ENCODE results near the gene MCTP1.

DNA sequence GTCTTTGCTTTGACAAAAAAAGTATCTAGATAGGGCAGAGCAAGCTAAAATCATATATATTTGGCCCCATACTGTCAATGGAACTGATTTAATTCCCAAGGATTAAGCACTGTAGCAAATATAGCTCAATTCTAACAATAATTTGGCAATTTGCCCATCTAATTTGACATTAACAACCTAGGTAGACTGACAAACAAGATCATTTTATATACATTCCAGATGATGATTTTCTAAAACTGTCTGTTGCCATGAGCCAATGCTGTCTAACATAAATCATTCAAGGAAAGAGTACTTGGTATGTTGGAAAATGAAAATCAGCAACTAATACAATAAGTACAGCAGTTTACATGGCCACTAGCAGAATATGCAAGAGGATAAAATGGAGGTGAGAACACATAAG, 32.1 kb downstream of the MCTP1 start:
- TF ChIP-seq CEBPB (IDR thresholded peaks at IDR 0.05) (no peak), TEAD4 (IDR thresholded peaks at IDR 0.05) (no peak), RAD21 (IDR thresholded peaks at IDR 0.05; ENCODE audit: low read depth) (no peak), CREB1 (IDR thresholded peaks at IDR 0.05; ENCODE audit: low read depth) (no peak), YY1 (IDR thresholded peaks at IDR 0.05; ENCODE audit: low read depth) (no peak)
- TF ChIP-seq, protein P1, sequence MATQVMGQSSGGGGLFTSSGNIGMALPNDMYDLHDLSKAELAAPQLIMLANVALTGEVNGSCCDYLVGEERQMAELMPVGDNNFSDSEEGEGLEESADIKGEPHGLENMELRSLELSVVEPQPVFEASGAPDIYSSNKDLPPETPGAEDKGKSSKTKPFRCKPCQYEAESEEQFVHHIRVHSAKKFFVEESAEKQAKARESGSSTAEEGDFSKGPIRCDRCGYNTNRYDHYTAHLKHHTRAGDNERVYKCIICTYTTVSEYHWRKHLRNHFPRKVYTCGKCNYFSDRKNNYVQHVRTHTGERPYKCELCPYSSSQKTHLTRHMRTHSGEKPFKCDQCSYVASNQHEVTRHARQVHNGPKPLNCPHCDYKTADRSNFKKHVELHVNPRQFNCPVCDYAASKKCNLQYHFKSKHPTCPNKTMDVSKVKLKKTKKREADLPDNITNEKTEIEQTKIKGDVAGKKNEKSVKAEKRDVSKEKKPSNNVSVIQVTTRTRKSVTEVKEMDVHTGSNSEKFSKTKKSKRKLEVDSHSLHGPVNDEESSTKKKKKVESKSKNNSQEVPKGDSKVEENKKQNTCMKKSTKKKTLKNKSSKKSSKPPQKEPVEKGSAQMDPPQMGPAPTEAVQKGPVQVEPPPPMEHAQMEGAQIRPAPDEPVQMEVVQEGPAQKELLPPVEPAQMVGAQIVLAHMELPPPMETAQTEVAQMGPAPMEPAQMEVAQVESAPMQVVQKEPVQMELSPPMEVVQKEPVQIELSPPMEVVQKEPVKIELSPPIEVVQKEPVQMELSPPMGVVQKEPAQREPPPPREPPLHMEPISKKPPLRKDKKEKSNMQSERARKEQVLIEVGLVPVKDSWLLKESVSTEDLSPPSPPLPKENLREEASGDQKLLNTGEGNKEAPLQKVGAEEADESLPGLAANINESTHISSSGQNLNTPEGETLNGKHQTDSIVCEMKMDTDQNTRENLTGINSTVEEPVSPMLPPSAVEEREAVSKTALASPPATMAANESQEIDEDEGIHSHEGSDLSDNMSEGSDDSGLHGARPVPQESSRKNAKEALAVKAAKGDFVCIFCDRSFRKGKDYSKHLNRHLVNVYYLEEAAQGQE (IDR thresholded peaks at IDR 0.05; ENCODE audit: low read depth): no peak
